B cell (primary cell): ENCODE measurements around the gene TMEM92. TPM values are rescaled to one million over a fixed set of nuclear protein-coding genes. Genes with fewer than 3 reads are reported as not detected.

Source experiments
- ATAC-seq: fragments of 200-7000 bp; cut with Tn5 transposase; one replicate; pipeline ENCODE4 v1.10.0; 2021; ENCODE audit warnings: low read depth, mild to moderate bottlenecking, moderate number of reproducible peaks, moderate library complexity
- CTCF ChIA-PET: fragments of 350-600 bp; sonication (Branson Sonifier 250); formaldehyde crosslinking; loops from one replicate; lab custom pipeline; 2021; ENCODE audit warnings: antibody characterized with exemption, inconsistent platforms; lab: Charles Lee
- POLR2A ChIA-PET: fragments of 350-600 bp; sonication (Branson Sonifier 250); formaldehyde crosslinking; loops from one replicate; lab custom pipeline; 2021; ENCODE audit warnings: antibody characterized with exemption; lab: Charles Lee
- DNase-seq: peaks from one replicate; pipeline ENCODE4 v3.0.0; 2013
- H2AFZ ChIP-seq: 2 replicates; pipeline ENCODE4 v1.6.1; 2012; ENCODE audit warnings: mild to moderate bottlenecking, low read depth, low read length; ENCODE audit not compliant: insufficient read depth, poor library complexity, severe bottlenecking
- H3K27ac ChIP-seq, 2 donors: 1 replicate in 1 of 2; 2 replicates in 1 of 2; pipeline ENCODE4 v1.5.1; 2012 to 2013; ENCODE audit warnings: low read length in 2 of 2, mild to moderate bottlenecking in 2 of 2, moderate library complexity in 1 of 2
- H3K27me3 ChIP-seq, 4 experiments: fragments of 200-600 bp in 1 of 4; sonication (generic) in 1 of 4; replicated peaks in 1 of 4; 1 replicate in 2 of 4; 2 replicates in 2 of 4; pipeline versions ENCODE4 v1.6.1 to v1.7.0; 2013 to 2016; ENCODE audit warnings: low read length in 3 of 4, mild to moderate bottlenecking in 2 of 4, mixed read lengths in 1 of 4, moderate library complexity in 1 of 4; ENCODE audit not compliant: insufficient read depth in 4 of 4, control insufficient read depth in 3 of 4; ENCODE audit errors: control extremely low read depth in 1 of 4
- H3K36me3 ChIP-seq, 2 experiments: replicated peaks in 1 of 2; 1 replicate in 1 of 2; 2 replicates in 1 of 2; pipeline versions ENCODE4 v1.6.1 to v1.7.1; 2013; ENCODE audit warnings: low read length in 1 of 2; ENCODE audit not compliant: insufficient read depth in 2 of 2, control insufficient read depth in 1 of 2; ENCODE audit errors: control extremely low read depth in 1 of 2, extremely low read depth in 1 of 2
- H3K4me1 ChIP-seq, 2 donors: fragments of 200-600 bp in 1 of 2; sonication (generic) in 1 of 2; 1 replicate in 1 of 2; 2 replicates in 1 of 2; pipeline versions ENCODE4 v1.5.1 to v1.6.1; 2013 to 2017; ENCODE audit warnings: low read length in 2 of 2; ENCODE audit not compliant: control insufficient read depth in 2 of 2, insufficient read depth in 2 of 2
- H3K4me2 ChIP-seq: replicated peaks from 2 replicates; pipeline ENCODE3; 2012; ENCODE audit warnings: mild to moderate bottlenecking, low read depth, low read length; ENCODE audit not compliant: poor library complexity, severe bottlenecking
- H3K4me3 ChIP-seq, 5 experiments: fragments of 200-600 bp in 1 of 5; sonication (generic) in 1 of 5; 1 replicate in 3 of 5; 2 replicates in 2 of 5; pipeline versions ENCODE4 v1.5.1 to v1.7.0; 2011 to 2016; ENCODE audit warnings: low read length in 4 of 5, mild to moderate bottlenecking in 4 of 5, low read depth in 2 of 5, control low read depth in 1 of 5, moderate library complexity in 1 of 5; ENCODE audit not compliant: insufficient read depth in 1 of 5; ENCODE audit errors: control extremely low read depth in 1 of 5, extremely low read depth in 1 of 5
- H3K79me2 ChIP-seq: fragments of 200-600 bp; sonication (generic); one replicate; pipeline ENCODE4 v1.6.0; 2016; ENCODE audit warnings: low read length; ENCODE audit not compliant: control insufficient read depth, insufficient read depth
- H3K9ac ChIP-seq: fragments of 200-600 bp; sonication (generic); 2 replicates; pipeline ENCODE4 v1.6.1; 2017; ENCODE audit warnings: mild to moderate bottlenecking, low read length, moderate library complexity
- H3K9me3 ChIP-seq, 3 donors: one replicate each; pipeline versions ENCODE4 v1.6.1 to v1.7.1; 2013; ENCODE audit warnings: low read length in 2 of 3; ENCODE audit not compliant: control insufficient read depth in 2 of 3, insufficient read depth in 1 of 3; ENCODE audit errors: control extremely low read depth in 1 of 3
- H4K20me1 ChIP-seq: 2 replicates; pipeline ENCODE4 v1.6.0; 2012; ENCODE audit warnings: mild to moderate bottlenecking, low read length; ENCODE audit not compliant: insufficient read depth, control insufficient read depth, poor library complexity, severe bottlenecking
- H3K27ac Mint-ChIP-seq: one replicate; pipeline ENCODE4 v1.8.0; 2021; ENCODE audit warnings: mixed read lengths
- H3K27me3 Mint-ChIP-seq: one replicate; pipeline ENCODE4 v1.8.0; 2021; ENCODE audit warnings: mixed read lengths
- H3K4me1 Mint-ChIP-seq: one replicate; pipeline ENCODE4 v1.8.0; 2021; ENCODE audit warnings: mixed read lengths
- H3K4me3 Mint-ChIP-seq: one replicate; pipeline ENCODE4 v1.8.0; 2021; ENCODE audit warnings: mixed read lengths
- H3K9me3 Mint-ChIP-seq: one replicate; pipeline ENCODE4 v1.8.0; 2022; ENCODE audit warnings: mixed read lengths; ENCODE audit not compliant: insufficient read depth
- CTCF ChIP-seq: fragments of 200-600 bp; IDR thresholded peaks from one replicate; pipeline ENCODE4 v1.8.0; 2022; ENCODE audit warnings: antibody characterized with exemption, mild to moderate bottlenecking
- EZH2 ChIP-seq: IDR thresholded peaks from 2 replicates; pipeline ENCODE4 v1.6.1; 2012; ENCODE audit warnings: borderline replicate concordance, low read depth, mild to moderate bottlenecking, moderate library complexity, low read length; ENCODE audit not compliant: insufficient read depth, poor library complexity, severe bottlenecking
- WGBS: methylation state at CpG from one replicate; pipeline ENCODE4 v1.1.5; 2013; ENCODE audit warnings: missing lambda C conversion rate; ENCODE audit not compliant: insufficient coverage; 5-methylcytosine and 5-hydroxymethylcytosine counted together
- intact Hi-C: fragments of 100-400 bp; cut with micrococcal nuclease; formaldehyde crosslinking; loops from one replicate; pipeline ENCODE4 v1.10.0; 2022
- polyA plus RNA-seq: library from polyadenylated mRNA; depleted of rRNA; stranded (reverse); fragments of >200 nt; gene quantifications from 2 replicates; pipeline ENCODE4 v1.2.3, GENCODE V29; 2012
- total RNA-seq, 2 donors: library from RNA; stranded (reverse); fragments of 120-200 nt in 1 of 2; gene quantifications; 1 replicate in 1 of 2; 2 replicates in 1 of 2; pipeline versions ENCODE4 v1.2.3 to v1.2.4, GENCODE V29; 2013 to 2022

Gene TMEM92
- total and polyA plus RNA-seq, 2 donors (not counting 1 experiment from before 2014, with no cell fraction given), result not detected

GRCh38 chr17:50240851-50241250 is 33.4 kb upstream of the TMEM92 start:
- ATAC-seq, result no peak
- intact Hi-C loops, result no loop called here
- ChIA-PET POLR2A (no interaction called here), CTCF (no interaction called here)
- H3K4me2 ChIP-seq, result no peak overlapping the region
- no peaks in the 10 kb centered on the region for H3K9me3 Mint-ChIP-seq
- H3K79me2 ChIP-seq, result no peaks in the 10 kb centered on the region
- TF ChIP-seq CTCF (no peak), EZH2 (no peak)
- H3K4me3 Mint-ChIP-seq, result no peak overlapping the region
- no peak overlapping the region for H3K27ac ChIP-seq
- peaks cover 39% of the 10 kb centered on the region for H3K27me3 Mint-ChIP-seq
- no CpG with 5 or more reads among the region's 1 CpG for WGBS
- no peak overlapping the region for H3K9ac ChIP-seq
- no peaks in the 10 kb centered on the region for H3K4me1 ChIP-seq
- no peaks in the 10 kb centered on the region for H3K4me1 Mint-ChIP-seq
- H3K4me3 ChIP-seq, result no peak overlapping the region
- no peak overlapping the region for H2AFZ ChIP-seq
- no peaks in the 10 kb centered on the region for H4K20me1 ChIP-seq
- peaks cover 0 to 6% (median 3%) of the 10 kb centered on the region in 4 experiments for H3K27me3 ChIP-seq
- H3K36me3 ChIP-seq, result no peaks in the 10 kb centered on the region
- no peak for DNase-seq
- H3K9me3 ChIP-seq, result no peaks in the 10 kb centered on the region
- H3K27ac Mint-ChIP-seq, result no peak overlapping the region

GRCh38 chr17:50241431-50241830 is 32.8 kb upstream of the TMEM92 start:
- intact Hi-C loops, result no loop called here
- DNase-seq (no peak), ATAC-seq (no peak)
- POLR2A ChIA-PET, result no interaction called here
- H3K27ac Mint-ChIP-seq, result no peak overlapping the region
- H3K9me3 ChIP-seq, result no peaks in the 10 kb centered on the region
- H3K4me3 Mint-ChIP-seq, result no peak overlapping the region
- H3K27me3 Mint-ChIP-seq, result peaks cover 38% of the 10 kb centered on the region
- no peaks in the 10 kb centered on the region for H3K4me1 Mint-ChIP-seq
- no peak overlapping the region for H3K4me2 ChIP-seq
- H3K79me2 ChIP-seq, result no peaks in the 10 kb centered on the region
- no peak overlapping the region for H3K4me3 ChIP-seq
- no peak overlapping the region for H3K27ac ChIP-seq
- no peak overlapping the region for H3K9ac ChIP-seq
- no peaks in the 10 kb centered on the region for H4K20me1 ChIP-seq
- H3K27me3 ChIP-seq, result peaks cover 0 to 6% (median 2%) of the 10 kb centered on the region in 4 experiments
- no peaks in the 10 kb centered on the region for H3K36me3 ChIP-seq
- no peak for TF ChIP-seq EZH2
- no peak for TF ChIP-seq CTCF
- no peak overlapping the region for H2AFZ ChIP-seq
- no peaks in the 10 kb centered on the region for H3K9me3 Mint-ChIP-seq
- H3K4me1 ChIP-seq, result no peaks in the 10 kb centered on the region
- 86% methylated on average over 2 of the region's 5 CpGs for WGBS
- CTCF ChIA-PET, result no interaction called here
